NCI-H2227 (cell line): ENCODE results near the gene USF2.
"Not testable (repeated sequence)": the region's sequence is repeated elsewhere in the genome, so short reads cannot be mapped to it uniquely, and the experiment has no call there.

Experiments
- DNase-seq: peaks from one replicate; lab custom pipeline; 2025; ENCODE audit not compliant: unreplicated experiment; lab: John Stamatoyannopoulos, UW

The USF2 gene

DNA sequence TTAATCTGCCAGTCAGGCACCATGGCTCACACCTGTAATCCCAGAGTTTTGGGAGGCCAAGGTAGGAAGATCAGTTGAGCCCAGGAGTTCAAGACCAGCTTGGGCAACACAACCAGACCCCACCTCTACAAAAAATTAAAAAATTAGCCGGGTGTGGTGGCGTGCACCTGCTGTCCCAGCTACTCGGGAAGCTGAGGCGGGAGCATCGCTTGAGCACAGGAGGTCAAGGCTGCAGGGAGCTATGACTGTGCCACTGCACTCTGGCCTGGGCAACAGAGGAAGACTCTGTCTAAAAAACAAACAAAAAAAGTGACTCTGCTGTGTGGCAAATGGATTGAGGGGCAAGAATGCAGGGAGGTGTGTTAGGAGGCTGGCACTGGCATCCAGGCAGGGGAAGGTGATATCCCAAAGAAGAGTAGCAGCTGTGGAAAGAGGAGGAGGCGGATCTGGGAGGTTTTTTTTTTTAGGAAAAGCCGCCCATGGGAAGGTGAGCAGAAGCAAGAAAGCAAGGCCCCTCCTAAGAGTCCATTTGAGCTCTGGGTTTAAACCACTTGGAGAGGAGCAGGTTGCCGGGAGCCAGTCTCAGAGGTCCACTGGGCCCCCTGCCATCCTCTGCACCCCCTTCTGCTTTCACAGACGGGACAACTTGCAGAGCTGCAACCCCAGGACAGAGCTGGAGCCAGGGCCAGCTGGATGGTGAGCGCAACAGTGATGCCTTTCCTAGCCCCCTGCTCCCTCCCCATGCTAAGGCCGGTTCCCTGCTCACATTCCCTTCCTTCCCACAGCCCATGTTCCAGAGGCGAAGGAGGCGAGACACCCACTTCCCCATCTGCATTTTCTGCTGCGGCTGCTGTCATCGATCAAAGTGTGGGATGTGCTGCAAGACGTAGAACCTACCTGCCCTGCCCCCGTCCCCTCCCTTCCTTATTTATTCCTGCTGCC, 15.7 kb downstream of the USF2 start:
- DNase-seq: no peak

DNA sequence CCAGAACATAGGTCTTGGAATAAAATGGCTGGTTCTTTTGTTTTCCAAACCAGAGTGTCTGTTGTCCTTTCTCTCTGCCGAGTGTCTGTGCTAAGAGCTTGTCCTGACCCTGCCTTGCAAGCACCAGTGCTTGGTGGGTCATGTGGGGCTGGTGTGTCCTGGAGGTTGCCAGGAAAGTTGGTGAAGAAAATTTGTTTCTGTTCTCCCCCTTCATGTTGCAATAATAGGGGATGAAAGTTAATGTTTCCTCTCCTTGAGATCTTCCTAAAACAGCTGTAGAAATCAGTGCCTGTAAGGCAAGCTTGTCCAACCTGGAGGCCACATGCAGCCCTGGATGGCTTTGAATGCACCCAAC, 16.3 kb downstream of the USF2 start:
- DNase-seq: no peak

- DNase-seq: not testable (repeated sequence)
These were observed 16.7 kb downstream of the USF2 start for GRCh38 chr19:35285465-35285864.

- not testable (repeated sequence) for DNase-seq
These were observed 17.3 kb downstream of the USF2 start for GRCh38 chr19:35286101-35286500.

- DNase-seq: no peak
These were observed 19.0 kb downstream of the USF2 start for GRCh38 chr19:35287713-35288112.

DNA sequence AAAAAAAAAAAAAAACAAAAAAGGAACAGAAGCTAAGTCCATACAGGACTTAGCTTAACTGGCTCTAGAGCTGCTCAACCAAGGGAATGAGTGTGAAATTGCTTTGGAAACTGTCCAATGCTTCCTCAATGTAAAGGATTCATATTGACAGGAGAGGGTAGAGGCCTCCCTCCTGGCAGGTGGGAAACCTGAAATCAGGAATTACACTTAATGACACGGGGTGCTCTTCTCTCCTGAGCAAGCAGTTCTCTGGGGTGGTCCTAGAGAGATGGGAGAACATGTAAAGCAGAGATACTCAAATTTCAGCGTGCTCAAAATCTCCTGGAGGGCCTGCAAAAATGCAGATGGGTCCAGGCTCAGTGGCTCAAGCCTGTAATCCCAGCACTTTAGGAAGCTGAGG, 19.6 kb downstream of the USF2 start:
- DNase-seq: no peak

- DNase-seq: no peak
These were observed 20.1 kb downstream of the USF2 start for GRCh38 chr19:35288906-35289305.

DNA sequence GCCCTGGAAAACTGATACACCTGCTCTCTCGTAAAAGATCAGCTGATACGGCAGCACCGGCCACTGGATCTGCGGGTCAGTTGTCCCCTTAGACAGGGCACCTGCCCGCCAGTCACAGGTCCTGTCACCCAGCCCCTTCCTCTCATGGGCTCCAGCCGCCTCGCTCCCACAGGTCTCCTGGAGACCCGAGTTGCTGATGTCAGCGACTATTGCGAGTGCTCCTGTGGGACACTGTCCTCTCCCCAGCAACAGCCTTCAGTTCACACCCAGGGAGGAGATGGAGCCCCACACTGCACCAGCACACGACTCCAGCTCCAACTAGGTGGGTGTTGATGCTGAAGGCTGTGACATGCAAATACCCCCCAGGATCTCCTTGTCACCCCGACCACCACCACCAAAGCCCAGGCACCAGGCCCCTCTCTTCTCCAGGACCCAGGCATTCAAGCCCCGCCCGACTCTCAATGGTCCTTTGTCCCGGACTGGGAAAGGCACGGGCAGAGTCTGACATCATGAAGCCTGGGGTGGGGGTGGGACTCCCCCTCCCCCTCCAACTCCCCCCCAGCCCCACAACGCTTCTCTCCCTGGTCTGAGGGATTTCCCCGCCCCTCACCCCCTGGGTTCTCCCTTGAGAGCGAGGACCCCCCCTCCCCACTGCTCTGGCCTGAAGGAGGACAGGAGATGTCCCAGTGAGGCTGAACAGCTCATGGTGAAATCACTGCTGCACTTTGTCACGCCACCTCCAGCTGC, 21.8 kb downstream of the USF2 start:
- DNase-seq: no peak

DNA sequence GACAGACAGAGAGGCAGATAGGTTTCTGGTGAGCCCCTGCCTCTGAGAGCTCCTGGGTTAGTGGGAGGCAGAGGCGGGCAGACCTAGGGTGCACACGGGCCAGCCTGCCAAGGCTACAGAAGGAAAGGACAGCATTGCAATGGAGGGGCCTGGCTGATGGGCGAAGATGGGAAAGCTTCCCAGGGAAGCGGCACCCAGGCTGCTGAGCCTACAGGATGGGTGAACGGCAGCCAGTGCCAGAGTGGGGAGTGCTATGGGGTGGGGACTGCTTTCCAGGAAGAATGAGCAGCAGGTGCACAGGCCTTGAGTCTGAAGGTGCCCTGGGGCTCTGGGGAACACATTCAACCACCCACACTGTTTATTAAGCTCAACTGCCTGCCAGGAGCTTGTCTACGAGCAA, 22.5 kb downstream of the USF2 start:
- DNase-seq: no peak

- DNase-seq: no peak
These were observed 23.2 kb downstream of the USF2 start, which contains the start of gene MAG for GRCh38 chr19:35291916-35292315. MAG (plus strand) TSS chr19:35292161; CDS start chr19:35295409, 3,248 bp downstream.

GRCh38 chr19:35292421-35293362, 23.9 kb downstream of the USF2 start:
- peak; percentile 72 for DNase-seq

DNA sequence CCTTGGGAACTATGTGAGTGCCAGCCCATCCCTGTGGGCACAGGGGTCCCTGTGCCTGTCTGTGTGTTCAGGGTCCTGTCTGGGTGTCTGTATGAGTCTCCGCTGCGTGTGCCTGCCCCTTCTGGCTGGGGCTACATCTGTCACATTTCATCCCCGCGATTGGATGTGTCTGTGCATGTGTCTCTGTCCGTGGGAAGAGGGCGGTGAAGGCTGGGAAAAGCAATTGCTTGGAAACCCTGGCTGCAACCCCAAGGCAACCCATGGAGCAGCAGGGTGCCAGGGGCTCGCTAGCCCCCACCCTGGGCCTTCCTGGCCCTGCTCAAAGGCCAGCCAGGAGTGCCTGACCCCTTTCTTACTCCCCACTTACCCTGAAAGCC, 24.6 kb downstream of the USF2 start:
- no peak for DNase-seq

DNA sequence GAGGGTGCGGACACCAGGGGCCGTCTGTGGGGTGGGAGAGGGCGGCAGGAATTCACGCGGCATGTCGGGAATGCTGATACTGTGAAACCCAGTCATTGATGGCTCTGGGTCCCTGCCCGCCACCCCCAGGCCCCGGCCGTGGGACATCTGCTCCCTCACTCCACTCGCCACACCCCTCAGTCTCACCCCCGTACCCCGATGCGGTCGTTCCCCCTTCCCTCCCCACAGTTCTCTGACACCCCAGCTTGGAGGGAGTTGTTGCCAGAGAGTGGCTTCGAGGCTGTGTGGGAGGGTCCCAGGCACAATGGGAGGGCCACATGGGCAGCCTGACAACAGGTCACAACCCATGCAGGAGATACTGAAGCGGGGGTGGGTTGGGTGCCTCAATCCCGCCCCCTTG, 25.0 kb downstream of the USF2 start:
- no peak for DNase-seq

DNA sequence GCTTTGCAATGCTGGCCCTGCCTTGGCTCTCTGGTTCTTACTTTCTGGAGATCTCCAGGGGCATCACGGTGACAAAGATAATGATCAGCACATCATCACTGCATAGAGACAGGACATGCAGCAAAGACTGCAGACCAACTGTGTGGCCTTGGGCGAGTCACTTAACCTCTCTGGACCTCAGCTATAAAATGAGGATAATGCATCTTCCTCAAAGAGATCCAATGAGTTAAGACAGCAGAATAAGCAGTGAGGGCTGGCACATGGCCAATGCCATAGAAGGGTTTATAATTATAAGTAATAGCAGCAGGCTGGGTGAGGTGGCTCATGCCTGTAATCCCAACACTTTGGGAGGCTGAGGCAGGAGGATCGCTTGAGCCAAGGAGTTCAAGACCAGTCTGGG, 25.6 kb downstream of the USF2 start:
- peak; percentile 60 for DNase-seq

- DNase-seq: no peak
These were observed 26.4 kb downstream of the USF2 start for GRCh38 chr19:35294859-35295791.

- DNase-seq: no peak
These were observed 27.2 kb downstream of the USF2 start for GRCh38 chr19:35295792-35296462.

DNA sequence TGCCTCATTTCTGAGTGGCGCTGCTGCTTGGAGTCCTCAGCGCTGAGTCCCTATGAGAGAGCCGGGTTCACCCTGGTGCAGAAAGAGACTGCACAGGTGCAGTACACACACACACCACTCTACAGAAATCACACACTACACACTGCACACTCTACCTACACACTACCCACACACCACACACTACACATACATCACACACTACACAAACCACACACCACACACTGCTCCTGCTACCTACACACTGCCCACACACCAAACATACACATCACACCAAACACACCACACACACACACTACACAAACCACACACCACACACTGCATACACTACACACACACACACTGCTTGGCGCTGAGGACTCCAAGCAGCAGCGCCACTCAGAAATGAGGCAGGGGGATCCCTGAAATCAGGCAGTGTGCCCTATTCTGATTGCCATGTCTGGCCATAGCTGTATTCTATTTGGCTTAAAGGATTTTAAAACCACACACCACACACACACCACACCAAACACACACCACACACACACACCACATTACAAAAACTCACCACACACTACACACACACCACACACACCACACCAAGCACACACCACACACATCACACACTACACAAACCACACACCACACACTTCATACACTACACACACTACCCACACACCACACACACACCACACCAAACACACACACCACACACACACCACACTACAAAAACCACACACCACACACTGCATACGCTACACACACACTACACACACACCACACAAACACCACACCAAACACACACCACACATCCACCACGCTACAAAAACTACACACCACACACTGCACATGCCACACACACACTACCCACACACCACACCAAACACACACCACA, 28.1 kb downstream of the USF2 start:
- DNase-seq: no peak

GRCh38 chr19:35297515-35297848, 28.7 kb downstream of the USF2 start:
- no peak for DNase-seq

GRCh38 chr19:35297922-35298321, 29.2 kb downstream of the USF2 start:
- no peak for DNase-seq
